ENCODE data around the gene U2SURP. TPM values are rescaled to one million over a fixed set of nuclear protein-coding genes. Genes with fewer than 3 reads are reported as not detected.

The U2SURP gene
- total RNA-seq, 1 donor from 2014 or later: 152 TPM

DNA sequence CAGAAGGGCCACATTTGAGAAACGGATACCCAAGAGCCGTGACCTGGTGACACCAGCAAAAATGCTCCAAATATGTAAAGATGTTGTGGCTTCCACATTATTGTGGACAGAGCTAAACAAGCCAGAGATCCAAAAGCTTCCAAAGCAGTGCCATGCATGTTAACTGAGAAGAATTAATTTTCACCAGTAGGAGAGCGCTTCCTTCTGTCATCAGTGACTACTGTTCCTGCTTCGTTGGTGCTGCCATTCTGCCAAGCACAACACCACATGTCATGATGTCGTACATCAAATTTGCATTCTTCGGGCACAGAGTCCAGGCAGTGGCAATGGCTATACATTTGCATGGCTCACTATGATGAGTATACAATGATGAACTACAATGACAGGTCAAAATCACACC is 99.1 kb downstream of the U2SURP start:
- no peak overlapping the region for H3K4me3 Mint-ChIP-seq
- no peak for DNase-seq (ENCODE audit: low read depth, low spot score)
- peaks cover 7% of the 10 kb centered on the region for H3K27me3 Mint-ChIP-seq (ENCODE audit: low read depth)
- no peaks in the 10 kb centered on the region for H3K4me1 Mint-ChIP-seq
- peaks cover 10% of the 10 kb centered on the region for H3K9me3 Mint-ChIP-seq
- no peak overlapping the region for H3K27ac Mint-ChIP-seq (ENCODE audit: unreplicated experiment)
- no peaks in the 10 kb centered on the region for H3K36me3 Mint-ChIP-seq (ENCODE audit: low read depth)
- no peak for TF ChIP-seq CTCF (conservative IDR thresholded peaks at IDR 0.05)

DNA sequence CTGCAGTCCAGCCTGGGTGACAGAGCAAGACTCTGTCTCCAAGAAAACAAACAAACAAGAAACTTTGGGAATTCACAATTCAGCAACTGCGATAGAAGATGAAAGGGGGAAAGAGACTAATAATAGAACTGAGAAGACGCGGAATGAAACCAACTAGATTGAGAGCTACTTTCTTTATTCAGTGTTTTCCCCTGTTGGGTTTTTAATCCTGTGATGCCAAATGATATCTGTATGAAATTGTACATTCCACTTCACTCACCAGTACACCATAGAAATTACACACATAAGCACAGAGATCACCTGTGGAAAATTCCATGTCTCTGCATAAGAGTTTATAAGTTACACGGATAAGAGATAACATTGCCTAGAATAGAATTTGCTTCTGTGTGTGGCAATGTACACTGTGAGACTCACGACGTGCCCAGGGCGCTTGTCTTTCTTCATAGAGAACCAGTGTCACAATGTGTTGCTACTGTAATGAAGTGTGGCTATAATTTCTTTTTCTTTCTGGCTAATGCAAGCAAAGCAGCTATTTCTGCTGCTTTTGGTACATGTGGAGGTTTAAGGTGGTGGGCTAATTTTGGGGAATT is 100.5 kb downstream of the U2SURP start:
- DNase-seq (ENCODE audit: low read depth, low spot score): no peak
- H3K4me1 Mint-ChIP-seq: no peaks in the 10 kb centered on the region
- H3K36me3 Mint-ChIP-seq (ENCODE audit: low read depth): no peaks in the 10 kb centered on the region
- H3K27me3 Mint-ChIP-seq (ENCODE audit: low read depth): peaks cover 7% of the 10 kb centered on the region
- no peak for TF ChIP-seq CTCF (conservative IDR thresholded peaks at IDR 0.05)
- peaks cover 10% of the 10 kb centered on the region for H3K9me3 Mint-ChIP-seq
- no peak overlapping the region for H3K27ac Mint-ChIP-seq (ENCODE audit: unreplicated experiment)
- H3K4me3 Mint-ChIP-seq: no peak overlapping the region

GRCh38 chr3:143103652-143104051 is 102.3 kb downstream of the U2SURP start:
- Mint-ChIP-seq H3K36me3 (ENCODE audit: low read depth) (no peaks in the 10 kb centered on the region), H3K9me3 (peaks cover 9% of the 10 kb centered on the region), H3K27ac (ENCODE audit: unreplicated experiment) (no peak overlapping the region), H3K4me1 (no peaks in the 10 kb centered on the region), H3K27me3 (ENCODE audit: low read depth) (peaks cover 7% of the 10 kb centered on the region), H3K4me3 (no peak overlapping the region)
- DNase-seq (ENCODE audit: low read depth, low spot score): no peak
- TF ChIP-seq CTCF (conservative IDR thresholded peaks at IDR 0.05): no peak

GRCh38 chr3:143105170-143105569 is 103.8 kb downstream of the U2SURP start:
- no peak for DNase-seq (ENCODE audit: low read depth, low spot score)
- Mint-ChIP-seq H3K27ac (ENCODE audit: unreplicated experiment) (no peak overlapping the region), H3K4me1 (no peaks in the 10 kb centered on the region), H3K27me3 (ENCODE audit: low read depth) (no peaks in the 10 kb centered on the region), H3K4me3 (no peak overlapping the region), H3K9me3 (peaks cover 9% of the 10 kb centered on the region), H3K36me3 (ENCODE audit: low read depth) (no peaks in the 10 kb centered on the region)
- TF ChIP-seq CTCF (conservative IDR thresholded peaks at IDR 0.05): no peak

DNA sequence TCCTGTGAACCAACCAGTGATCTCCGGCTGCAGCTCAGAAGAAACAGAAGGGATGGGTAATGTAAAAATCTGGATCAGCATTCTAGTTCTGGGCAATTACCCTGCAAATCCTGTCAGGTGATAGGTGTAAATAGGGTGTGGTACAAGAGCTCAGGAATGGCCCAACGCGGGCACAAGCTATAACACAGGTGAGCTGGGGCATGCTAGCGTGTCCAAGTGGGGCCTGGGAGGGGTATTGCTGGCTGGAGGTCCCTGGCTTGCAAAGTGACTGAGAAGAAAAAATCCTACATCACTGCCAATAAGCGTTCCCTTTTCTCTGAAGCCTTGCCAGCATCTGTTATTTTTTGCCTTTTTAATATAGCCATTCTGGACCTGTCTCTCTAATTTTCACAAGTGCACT is 108.5 kb downstream of the U2SURP start:
- TF ChIP-seq CTCF (conservative IDR thresholded peaks at IDR 0.05): no peak
- H3K27ac Mint-ChIP-seq (ENCODE audit: unreplicated experiment): no peak overlapping the region
- H3K27me3 Mint-ChIP-seq (ENCODE audit: low read depth): peaks cover 13% of the 10 kb centered on the region
- no peaks in the 10 kb centered on the region for H3K4me1 Mint-ChIP-seq
- H3K9me3 Mint-ChIP-seq: peaks cover 5% of the 10 kb centered on the region
- H3K4me3 Mint-ChIP-seq: no peak overlapping the region
- H3K36me3 Mint-ChIP-seq (ENCODE audit: low read depth): no peaks in the 10 kb centered on the region
- no peak for DNase-seq (ENCODE audit: low read depth, low spot score)

Other genes starting within 250 kb of the U2SURP start
- 4.9 and 6.3 TPM in 2 replicates for gene PCOLCE2, start 112.5 kb upstream of the U2SURP start, total RNA-seq
- 1.8 and 1.9 TPM in 2 replicates for gene PAQR9, start 37.9 kb upstream of the U2SURP start, total RNA-seq
- gene CHST2, start 118.2 kb downstream of the U2SURP start, total RNA-seq: 4.3 and 4.5 TPM in 2 replicates

Measured in neural crest cell (in vitro differentiated cells).